ENCODE data around the gene STPG4.

- TF ChIP-seq EZH2 (IDR thresholded peaks at IDR 0.05; ENCODE audit: low read depth) (no peak), CTCF (conservative IDR thresholded peaks at IDR 0.05) (no peak)
Observed at GRCh38 chr2:47076586-47077441, 78.3 kb downstream of the STPG4 start.
